ENCODE measurements around the gene NEUROG3. TPM values are rescaled to one million over a fixed set of nuclear protein-coding genes. Genes with fewer than 3 reads are reported as not detected.

The NEUROG3 gene
- total and polyA plus RNA-seq, 2 of the 13 experiments (the other 11 are each of a cell fraction or from before 2014, with no cell fraction given) = not detected

DNA sequence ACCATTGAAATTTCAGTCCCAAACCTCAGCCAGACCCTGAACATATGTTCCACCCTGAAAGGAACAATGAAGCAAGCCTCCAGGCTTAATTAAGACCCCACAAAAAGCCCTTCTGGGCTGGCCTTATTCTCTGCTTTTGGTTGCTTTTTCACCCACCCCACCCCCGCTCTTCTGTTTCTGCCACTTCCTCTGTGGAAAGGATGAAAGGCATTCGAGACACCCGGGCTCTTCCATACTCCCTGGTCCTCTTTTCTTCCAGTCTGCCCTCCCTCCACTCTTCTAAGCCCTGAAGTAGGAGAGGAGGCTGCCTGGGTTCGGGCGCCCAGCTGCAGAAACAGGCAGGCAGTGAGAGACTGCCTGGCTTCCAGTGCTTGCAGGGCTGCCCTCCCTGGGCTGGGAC lies 47.4 kb upstream of the NEUROG3 start:
- ATAC-seq = no peak
- CTCF ChIA-PET (ENCODE audit: low intra/inter-chr PET ratio, low total read pairs) = no interaction called here
- BruUV-seq (replicated peaks) = no TSS peak

More for the DNA sequence above, 47.4 kb upstream of the NEUROG3 start:
- no peaks in the 10 kb centered on the region for H4K20me1 ChIP-seq (ENCODE audit: insufficient read depth, low read length)
- H3K27ac ChIP-seq (ENCODE audit: extremely low read length, insufficient read depth, low read length) = no peak overlapping the region
- no peak overlapping the region for H3K9ac ChIP-seq (ENCODE audit: insufficient read depth, low read depth, low read length)
- POLR2A ChIA-PET = no interaction called here
- H3K79me2 ChIP-seq (ENCODE audit: insufficient read depth, low read length) = no peaks in the 10 kb centered on the region
- WGBS (ENCODE audit: low lambda C conversion rate) = 2% methylated on average over 5 of the region's 5 CpGs
- in situ Hi-C loops (cut with HindIII; ENCODE audit: extremely low pct_ligation_motif_present, low pct_unique_long_range_greater_than_20kb) (no loop called here), intact Hi-C loops (cut with micrococcal nuclease; ENCODE audit: unreplicated experiment) (no loop called here)
- H3K36me3 ChIP-seq (replicated peaks in 1 of 2; ENCODE audit: control insufficient read depth in 1 of 2, insufficient read depth in 2 of 2, low read length in 2 of 2) = no peaks in the 10 kb centered on the region
- H3K4me3 ChIP-seq (replicated peaks in 1 of 3; ENCODE audit: insufficient read depth in 1 of 3, low read depth in 2 of 3, low read length in 3 of 3) = no peak overlapping the region
- peaks cover 0 to 2% of the 10 kb centered on the region in 2 experiments; a peak in 1 of 5 replicates for H3K27me3 ChIP-seq (ENCODE audit: control insufficient read depth in 1 of 2, insufficient read depth in 2 of 2, low read length in 2 of 2)
- H2AFZ ChIP-seq (ENCODE audit: low read length) = no peak overlapping the region
- no peak for DNase-seq (ENCODE audit: low spot score)
- H3K9me3 ChIP-seq (ENCODE audit: low read length) = no peaks in the 10 kb centered on the region
- TF ChIP-seq ZNF431 (CRISPR knock-in tag; IDR thresholded peaks at IDR 0.05; ENCODE audit: borderline replicate concordance, low read depth) (no peak), NCOR1 (IDR thresholded peaks at IDR 0.05; ENCODE audit: borderline replicate concordance, low read length) (no peak), THYN1 (CRISPR knock-in tag; IDR thresholded peaks at IDR 0.05; ENCODE audit: borderline replicate concordance, low read depth) (no peak), TFDP1 (CRISPR knock-in tag; IDR thresholded peaks at IDR 0.05; ENCODE audit: borderline replicate concordance) (no peak), MXD1 (CRISPR knock-in tag; IDR thresholded peaks at IDR 0.05) (no peak), MYNN (CRISPR knock-in tag; IDR thresholded peaks at IDR 0.05; ENCODE audit: low read depth) (no peak), ZNF343 (CRISPR knock-in tag; IDR thresholded peaks at IDR 0.05) (no peak), SMAD9 (CRISPR knock-in tag; IDR thresholded peaks at IDR 0.05) (no peak), HOXA7 (CRISPR knock-in tag; IDR thresholded peaks at IDR 0.05) (no peak), ZNF709 (CRISPR knock-in tag; IDR thresholded peaks at IDR 0.05) (no peak), MTF1 (CRISPR knock-in tag; IDR thresholded peaks at IDR 0.05) (no peak), ZNF121 (CRISPR knock-in tag; IDR thresholded peaks at IDR 0.05) (no peak), ZFP82 (CRISPR knock-in tag; IDR thresholded peaks at IDR 0.05; ENCODE audit: borderline replicate concordance) (no peak), ZSCAN30 (CRISPR knock-in tag; IDR thresholded peaks at IDR 0.05) (no peak), ZNF446 (CRISPR knock-in tag; IDR thresholded peaks at IDR 0.05) (no peak), MLLT10 (CRISPR knock-in tag; IDR thresholded peaks at IDR 0.05) (no peak)
- TF ChIP-seq, protein P1, sequence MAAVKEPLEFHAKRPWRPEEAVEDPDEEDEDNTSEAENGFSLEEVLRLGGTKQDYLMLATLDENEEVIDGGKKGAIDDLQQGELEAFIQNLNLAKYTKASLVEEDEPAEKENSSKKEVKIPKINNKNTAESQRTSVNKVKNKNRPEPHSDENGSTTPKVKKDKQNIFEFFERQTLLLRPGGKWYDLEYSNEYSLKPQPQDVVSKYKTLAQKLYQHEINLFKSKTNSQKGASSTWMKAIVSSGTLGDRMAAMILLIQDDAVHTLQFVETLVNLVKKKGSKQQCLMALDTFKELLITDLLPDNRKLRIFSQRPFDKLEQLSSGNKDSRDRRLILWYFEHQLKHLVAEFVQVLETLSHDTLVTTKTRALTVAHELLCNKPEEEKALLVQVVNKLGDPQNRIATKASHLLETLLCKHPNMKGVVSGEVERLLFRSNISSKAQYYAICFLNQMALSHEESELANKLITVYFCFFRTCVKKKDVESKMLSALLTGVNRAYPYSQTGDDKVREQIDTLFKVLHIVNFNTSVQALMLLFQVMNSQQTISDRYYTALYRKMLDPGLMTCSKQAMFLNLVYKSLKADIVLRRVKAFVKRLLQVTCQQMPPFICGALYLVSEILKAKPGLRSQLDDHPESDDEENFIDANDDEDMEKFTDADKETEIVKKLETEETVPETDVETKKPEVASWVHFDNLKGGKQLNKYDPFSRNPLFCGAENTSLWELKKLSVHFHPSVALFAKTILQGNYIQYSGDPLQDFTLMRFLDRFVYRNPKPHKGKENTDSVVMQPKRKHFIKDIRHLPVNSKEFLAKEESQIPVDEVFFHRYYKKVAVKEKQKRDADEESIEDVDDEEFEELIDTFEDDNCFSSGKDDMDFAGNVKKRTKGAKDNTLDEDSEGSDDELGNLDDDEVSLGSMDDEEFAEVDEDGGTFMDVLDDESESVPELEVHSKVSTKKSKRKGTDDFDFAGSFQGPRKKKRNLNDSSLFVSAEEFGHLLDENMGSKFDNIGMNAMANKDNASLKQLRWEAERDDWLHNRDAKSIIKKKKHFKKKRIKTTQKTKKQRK (IDR thresholded peaks at IDR 0.05; ENCODE audit: low read length) = no peak
- no peak for FAIRE-seq
- H3K4me2 ChIP-seq (ENCODE audit: low read depth, low read length) = no peak overlapping the region
- no peaks in the 10 kb centered on the region for H3K4me1 ChIP-seq (ENCODE audit: insufficient read depth, low read length)
